Activated effector memory CD4-positive, alpha-beta T cell treated with Interleukin-2 at 50 U/mL for 16 hours (primary cell): Measurements from ENCODE around the gene NPIPB2.
"Not testable (repeated sequence)": the region's sequence is repeated elsewhere in the genome, so short reads cannot be mapped to it uniquely, and the experiment has no call there.

Source experiments
- DNase-seq: peaks from one replicate; pipeline ENCODE4 v3.0.0-alpha.2; 2020

NPIPB2 gene

GRCh38 chr16:11941945-11942344 is at the start of gene NPIPB2:
Gene NPIPB2, minus strand, starts transcription at chr16:11942045. Its CDS starts 0 bp downstream, at chr16:11942045.
- not testable (repeated sequence) for DNase-seq

- DNase-seq = no peak
These were observed 49.0 kb upstream of the NPIPB2 start for GRCh38 chr16:11990702-11991390.

- no peak for DNase-seq
These were observed 46.6 kb upstream of the NPIPB2 start for GRCh38 chr16:11988258-11988978.

GRCh38 chr16:11986521-11987057 is 44.7 kb upstream of the NPIPB2 start:
- DNase-seq = no peak

- DNase-seq = no peak
These were observed 43.4 kb upstream of the NPIPB2 start for GRCh38 chr16:11985250-11985649.

GRCh38 chr16:11980136-11980844 is 38.4 kb upstream of the NPIPB2 start:
- no peak for DNase-seq

GRCh38 chr16:11979013-11979672 is 37.3 kb upstream of the NPIPB2 start:
- no peak for DNase-seq

- DNase-seq = no peak
These were observed 36.2 kb upstream of the NPIPB2 start for GRCh38 chr16:11978080-11978479.

- no peak for DNase-seq
These were observed 35.7 kb upstream of the NPIPB2 start for GRCh38 chr16:11977376-11978041.

GRCh38 chr16:11976850-11977375 is 35.1 kb upstream of the NPIPB2 start:
- DNase-seq = no peak

- DNase-seq = no peak
These were observed 31.2 kb upstream of the NPIPB2 start for GRCh38 chr16:11973070-11973469.

- no peak for DNase-seq
These were observed 30.3 kb upstream of the NPIPB2 start for GRCh38 chr16:11972128-11972527.

GRCh38 chr16:11970292-11970691 is 28.4 kb upstream of the NPIPB2 start:
- DNase-seq = not testable (repeated sequence)

- DNase-seq = no peak
These were observed 26.7 kb upstream of the NPIPB2 start for GRCh38 chr16:11968577-11968976.

- no peak for DNase-seq
These were observed 25.5 kb upstream of the NPIPB2 start for GRCh38 chr16:11967195-11967911.

- DNase-seq = no peak
These were observed 24.3 kb upstream of the NPIPB2 start for GRCh38 chr16:11966173-11966572.

GRCh38 chr16:11964761-11965551 is 23.1 kb upstream of the NPIPB2 start, which contains the start of gene TNFRSF17:
Gene TNFRSF17, plus strand, starts transcription at chr16:11965210. Its CDS starts 115 bp downstream, at chr16:11965325.
- no peak for DNase-seq

- DNase-seq = no peak
These were observed 21.9 kb upstream of the NPIPB2 start for GRCh38 chr16:11963706-11964105.

GRCh38 chr16:11962978-11963377 is 21.1 kb upstream of the NPIPB2 start:
- not testable (repeated sequence) for DNase-seq

- DNase-seq = not testable (repeated sequence)
These were observed 20.6 kb upstream of the NPIPB2 start for GRCh38 chr16:11962457-11962856.
